Heart right ventricle (tissue), 16 donors: Measurements from ENCODE around the gene GIMAP5. TPM values are rescaled to one million over a fixed set of nuclear protein-coding genes. Genes with fewer than 3 reads are reported as not detected.
"Not testable (repeated sequence)": the region's sequence is repeated elsewhere in the genome, so short reads cannot be mapped to it uniquely, and the experiment has no call there.

ENCODE experiments used
- ATAC-seq, 8 donors: fragments of 200-7000 bp; cut with Tn5 transposase; one replicate each; pipeline ENCODE4 v1.9.1; 2020; ENCODE audit warnings: mild to moderate bottlenecking in 8 of 8, moderate library complexity in 8 of 8, moderate number of reproducible peaks in 1 of 8
- DNase-seq, 2 donors: peaks; one replicate each; pipeline ENCODE4 v3.0.0-alpha.2; 2020
- H3K27ac ChIP-seq, 10 donors: fragments of 200-600 bp; sonication (generic) in 2 of 10; one replicate each; pipeline versions ENCODE4 v1.5.0 to v1.8.0; 2020 to 2022; ENCODE audit warnings: mild to moderate bottlenecking in 3 of 10
- H3K27me3 ChIP-seq, 7 donors: fragments of 200-600 bp; one replicate each; pipeline ENCODE4 v1.8.0; 2021 to 2022; ENCODE audit warnings: mild to moderate bottlenecking in 2 of 7
- H3K36me3 ChIP-seq, 9 donors: fragments of 200-600 bp; sonication (generic) in 1 of 9; one replicate each; pipeline versions ENCODE4 v1.5.0 to v1.8.0; 2020 to 2022; ENCODE audit warnings: mild to moderate bottlenecking in 2 of 9
- H3K4me1 ChIP-seq, 9 donors: fragments of 200-600 bp; sonication (generic) in 1 of 9; one replicate each; pipeline versions ENCODE4 v1.5.0 to v1.8.0; 2020 to 2022; ENCODE audit warnings: mild to moderate bottlenecking in 4 of 9
- H3K4me3 ChIP-seq, 10 donors: fragments of 200-600 bp; sonication (generic) in 2 of 10; one replicate each; pipeline versions ENCODE4 v1.5.0 to v1.8.0; 2020 to 2022; ENCODE audit warnings: mild to moderate bottlenecking in 7 of 10, moderate library complexity in 2 of 10
- H3K9me3 ChIP-seq, 11 donors: fragments of 200-600 bp in 10 of 11; sonication (generic) in 2 of 11; one replicate each; pipeline versions ENCODE4 v1.5.0 to v1.8.0; 2013 to 2022; ENCODE audit warnings: mild to moderate bottlenecking in 2 of 11, control low read depth in 1 of 11, moderate library complexity in 1 of 11
- WGBS, 2 donors: extraction: QIAGEN DNeasy Blood & Tissue Kit; methylation state at CpG; one replicate each; pipeline ENCODE4 v1.1.7; 2013; ENCODE audit warnings: inconsistent platforms in 1 of 2; 5-methylcytosine and 5-hydroxymethylcytosine counted together
- intact Hi-C, 10 donors: fragments of 100-400 bp; cut with DNase I; formaldehyde crosslinking; loops; one replicate each; pipeline versions ENCODE4 v1.11.1 to v1.14.2; 2022
- polyA plus RNA-seq, 2 donors: library from polyadenylated mRNA; stranded (reverse); fragments of 200-250 nt; gene quantifications; one replicate each; pipeline ENCODE4 v1.2.3, GENCODE V29; 2013
- total RNA-seq, 10 donors: library from RNA; stranded (reverse); fragmentation: NEBNext Ultra II Directional in 3 of 10; extraction: Animal tissue kit (Norgen Biotek cat#: 25700) in 3 of 10; gene quantifications; one replicate each; pipeline versions ENCODE4 v1.2.1 to v1.2.4, GENCODE V29; 2021 to 2023
- TF ChIP-seq, protein P1 (sequence below), 9 donors: fragments of 200-600 bp; sonication (generic) in 2 of 9; IDR thresholded peaks; one replicate each; pipeline versions ENCODE4 v1.5.0 to v1.8.0; 2021 to 2022; ENCODE audit warnings: antibody characterized with exemption in 9 of 9, mild to moderate bottlenecking in 5 of 9, moderate library complexity in 1 of 9
- donor health status: Arrhythmogenic right ventricular cardiomyopathy.
- donor health status: ischemic (EF 13 %, LVEDD 7.1; RV severe dilation, severe dysfunction).
- donor health status: healthy with polysubstance abuse.
- donor health status: DM: no; HTN: yes; CAD: no.
- donor health status: DM: no; HTN: no; CAD: no.
- donor health status: ischemic (EF 25% LVEDD 6.9; RV normal size, moderate dysfunction).
- donor health status: ischemic (EF 25% LVEDD 5.7; RV mildly dilated, moderate dysfunction).
- donor health status: healthy.
- donor health status: DM: yes; HTN: yes; CAD: no.
- donor health status: Ischemic cardiomyopathy.
- donor health status: ischemic (EF 35%, LVEDD 5.7; RV mildly dilated, moderate dysfunction).
- donor health status: nonischemic (EF 11% LVEDD 7.7; RV severe dilation, severe dysfunction).
- donor health status: DM: yes; HTN: yes; CAD: no.
- donor health status: PGD.
- donor health status: ischemic (EF 29% LVEDD 5.4; RV normal size, mild dysfunction).
- donor health status: nonischemic (EF 23%, LVEDD 6.1; RV moderate dilation, normal function).

Gene GIMAP5
- total and polyA plus RNA-seq, 12 donors: 6.5 to 35.0 (median 14.1) TPM

DNA sequence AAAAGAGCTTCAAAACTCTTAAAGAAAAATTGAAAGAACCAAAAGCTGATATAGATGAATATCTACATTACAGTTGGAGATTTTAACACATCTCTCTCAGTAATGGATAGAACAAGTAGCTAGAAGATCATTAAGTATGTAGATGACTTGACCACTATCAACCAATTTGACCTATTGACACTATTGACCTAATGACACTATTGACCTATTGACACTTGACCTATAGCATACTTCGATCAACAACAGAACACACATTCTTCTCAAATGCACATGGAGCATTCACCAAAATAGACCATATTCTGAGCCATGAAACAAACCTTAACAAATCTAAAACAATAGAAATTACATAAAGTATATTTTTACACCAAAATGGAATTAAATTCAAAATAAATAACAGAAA lies 22.3 kb downstream of the GIMAP5 start:
- peaks cover 11 to 28% (median 24%) of the 10 kb centered on the region in 9 donors for H3K4me1 ChIP-seq
- no peaks in the 10 kb centered on the region for H3K27me3 ChIP-seq
- H3K27ac ChIP-seq: no peak overlapping the region
- DNase-seq: no peak
- TF ChIP-seq, protein P1, sequence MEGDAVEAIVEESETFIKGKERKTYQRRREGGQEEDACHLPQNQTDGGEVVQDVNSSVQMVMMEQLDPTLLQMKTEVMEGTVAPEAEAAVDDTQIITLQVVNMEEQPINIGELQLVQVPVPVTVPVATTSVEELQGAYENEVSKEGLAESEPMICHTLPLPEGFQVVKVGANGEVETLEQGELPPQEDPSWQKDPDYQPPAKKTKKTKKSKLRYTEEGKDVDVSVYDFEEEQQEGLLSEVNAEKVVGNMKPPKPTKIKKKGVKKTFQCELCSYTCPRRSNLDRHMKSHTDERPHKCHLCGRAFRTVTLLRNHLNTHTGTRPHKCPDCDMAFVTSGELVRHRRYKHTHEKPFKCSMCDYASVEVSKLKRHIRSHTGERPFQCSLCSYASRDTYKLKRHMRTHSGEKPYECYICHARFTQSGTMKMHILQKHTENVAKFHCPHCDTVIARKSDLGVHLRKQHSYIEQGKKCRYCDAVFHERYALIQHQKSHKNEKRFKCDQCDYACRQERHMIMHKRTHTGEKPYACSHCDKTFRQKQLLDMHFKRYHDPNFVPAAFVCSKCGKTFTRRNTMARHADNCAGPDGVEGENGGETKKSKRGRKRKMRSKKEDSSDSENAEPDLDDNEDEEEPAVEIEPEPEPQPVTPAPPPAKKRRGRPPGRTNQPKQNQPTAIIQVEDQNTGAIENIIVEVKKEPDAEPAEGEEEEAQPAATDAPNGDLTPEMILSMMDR (IDR thresholded peaks at IDR 0.05): no peak
- 78 to 84% methylated on average over 1 of the region's 1 CpG for WGBS, 2 donors
- ATAC-seq: no peak
- intact Hi-C loops: loop anchor here in 6 of 10 donors (5.0 to 10.0 kb wide), 6 partner anchors 127 to 395 kb away; partner anchors contain the start of genes GIMAP4 (in 1 of the 6), GIMAP6 (in 1 of the 6), GIMAP7 (in 1 of the 6) and REPIN1 (in 1 of the 6)
- no peak overlapping the region for H3K4me3 ChIP-seq
- no peaks in the 10 kb centered on the region for H3K36me3 ChIP-seq
- peaks cover 0 to 12% (median 0%) of the 10 kb centered on the region in 11 donors for H3K9me3 ChIP-seq

DNA sequence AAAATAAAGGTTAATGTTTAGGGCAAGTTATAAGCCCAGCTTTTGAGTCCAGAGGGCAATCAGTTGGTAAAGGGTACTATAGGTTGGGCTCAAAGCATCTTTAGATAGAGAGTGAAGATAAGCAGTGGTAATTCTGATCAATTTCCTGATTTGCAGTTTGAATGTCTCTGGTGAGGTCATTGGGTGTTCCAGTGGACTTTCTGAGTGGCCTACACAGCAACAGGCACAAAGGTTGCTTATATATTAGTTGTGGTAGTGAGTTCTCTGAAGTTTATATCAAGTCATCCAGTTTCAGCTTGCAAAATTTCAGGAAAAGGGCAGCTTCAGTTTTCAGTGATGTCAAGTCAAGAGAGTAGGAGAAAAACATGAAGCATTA lies 29.1 kb downstream of the GIMAP5 start:
- no peaks in the 10 kb centered on the region for H3K27me3 ChIP-seq
- H3K4me1 ChIP-seq: peaks cover 0 to 6% (median 0%) of the 10 kb centered on the region in 9 donors
- no peaks in the 10 kb centered on the region for H3K36me3 ChIP-seq
- H3K9me3 ChIP-seq: peaks cover 0 to 6% (median 0%) of the 10 kb centered on the region in 11 donors
- ATAC-seq (no peak), DNase-seq (no peak)
- no peak overlapping the region for H3K27ac ChIP-seq
- intact Hi-C loops: no loop called here
- TF ChIP-seq, protein P1 (IDR thresholded peaks at IDR 0.05): no peak
- H3K4me3 ChIP-seq: no peak overlapping the region

DNA sequence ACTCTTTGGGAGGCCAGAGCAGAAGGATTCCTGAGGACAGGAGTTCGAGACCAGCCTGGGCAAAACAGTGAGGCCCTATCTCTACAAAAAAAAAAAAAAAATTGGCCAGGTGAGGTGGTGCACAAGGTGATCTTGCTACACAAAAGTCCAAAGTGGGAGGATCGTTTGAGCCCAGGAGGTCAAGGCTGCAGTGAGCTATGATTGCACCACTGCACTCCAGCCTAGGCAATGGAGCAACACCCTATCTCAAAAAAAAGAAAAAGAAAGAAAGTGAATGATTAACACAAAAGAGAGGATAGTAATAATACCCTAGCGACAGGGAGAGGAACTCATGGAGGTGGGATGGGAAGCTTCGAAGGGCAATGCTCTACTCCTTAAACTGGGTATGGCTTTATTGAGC lies 32.5 kb downstream of the GIMAP5 start:
- intact Hi-C loops: loop anchor here in 2 of 10 donors (10.0 kb wide), 1 partner anchor 215 kb away; no protein-coding TSS in a partner anchor
- WGBS, 2 donors: 91 to 93% methylated on average over 4 of the region's 4 CpGs

DNA sequence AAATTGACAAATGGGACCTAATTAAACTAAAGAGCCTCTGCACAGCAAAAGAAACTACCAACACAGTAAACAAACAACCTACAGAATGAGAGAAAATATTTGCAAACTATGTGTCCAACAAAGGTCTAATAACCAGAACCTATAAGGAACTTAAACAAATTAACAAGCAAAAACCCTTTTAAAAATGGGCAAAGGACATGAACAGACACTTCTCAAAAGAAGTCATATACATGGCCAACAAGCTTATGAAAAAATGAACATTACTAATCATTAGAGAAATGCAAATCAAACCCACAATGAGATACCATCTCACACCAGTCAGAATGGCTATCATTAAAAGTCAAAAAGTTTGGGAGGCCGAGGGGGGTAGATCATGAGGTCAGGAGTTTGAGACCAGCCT lies 36.9 kb downstream of the GIMAP5 start:
- WGBS, 2 donors: 88% methylated on average over 1 of the region's 1 CpG
- H3K4me1 ChIP-seq, H3K4me3 ChIP-seq, H3K27me3 ChIP-seq, ATAC-seq, DNase-seq, H3K27ac ChIP-seq, H3K36me3 ChIP-seq: not testable (repeated sequence)
- H3K9me3 ChIP-seq: peaks cover 0 to 24% (median 6%) of the 10 kb centered on the region in 11 donors
- intact Hi-C loops: loop anchor here in 2 of 10 donors (10.0 kb wide), 1 partner anchor 211 kb away; no protein-coding TSS in a partner anchor

More for the DNA sequence above, 32.5 kb downstream of the GIMAP5 start:
- TF ChIP-seq, protein P1 (IDR thresholded peaks at IDR 0.05): no peak
- Histone ChIP-seq H3K4me3 (no peak overlapping the region), H3K27ac (no peak overlapping the region), H3K4me1 (peaks cover 0 to 2% (median 0%) of the 10 kb centered on the region in 9 donors), H3K9me3 (peaks cover 0 to 22% (median 6%) of the 10 kb centered on the region in 11 donors), H3K36me3 (no peaks in the 10 kb centered on the region), H3K27me3 (no peaks in the 10 kb centered on the region)
- no peak for ATAC-seq
- DNase-seq: no peak

GRCh38 chr7:150778014-150778737 lies 41.0 kb downstream of the GIMAP5 start:
- WGBS, 2 donors: 56 to 60% methylated on average over 8 of the region's 8 CpGs
- intact Hi-C loops: loop anchor here in 9 of 10 donors (2.0 to 10.0 kb wide), 8 partner anchors 44 to 239 kb away; no protein-coding TSS in a partner anchor
- TF ChIP-seq, protein P1 (IDR thresholded peaks at IDR 0.05): no peak
- Histone ChIP-seq H3K27ac (no peak overlapping the region), H3K36me3 (no peaks in the 10 kb centered on the region), H3K27me3 (no peaks in the 10 kb centered on the region), H3K9me3 (peaks cover 0 to 20% (median 4%) of the 10 kb centered on the region in 11 donors), H3K4me3 (no peak overlapping the region), H3K4me1 (peaks cover 0 to 28% (median 0%) of the 10 kb centered on the region in 9 donors)
- DNase-seq (no peak), ATAC-seq (peak in 2 of 8 donors; percentile 12 to 37)
